GM18520 (cell line): Measurements from ENCODE around the gene ODC1.
"Not testable (repeated sequence)": the region's sequence is repeated elsewhere in the genome, so short reads cannot be mapped to it uniquely, and the experiment has no call there.

ENCODE experiments used
- ATAC-seq: cut with Tn5 transposase; IDR thresholded peaks from one replicate; pipeline ENCODE4 v1.9.1; 2021; ENCODE audit not compliant: unreplicated experiment

The ODC1 gene

GRCh38 chr2:10478916-10479315, 30.8 kb upstream of the ODC1 start:
- ATAC-seq: no peak

- ATAC-seq: no peak
Measured at GRCh38 chr2:10478298-10478625, 30.1 kb upstream of the ODC1 start.

GRCh38 chr2:10477443-10478297, 29.5 kb upstream of the ODC1 start:
- no peak for ATAC-seq

GRCh38 chr2:10476723-10477442, 28.8 kb upstream of the ODC1 start:
- ATAC-seq: no peak

- ATAC-seq: no peak
Measured at GRCh38 chr2:10475811-10476660, 27.9 kb upstream of the ODC1 start.

GRCh38 chr2:10475221-10475722, 27.1 kb upstream of the ODC1 start:
- no peak for ATAC-seq

GRCh38 chr2:10473121-10473756, 25.1 kb upstream of the ODC1 start:
- ATAC-seq: no peak

- ATAC-seq: no peak
Measured at GRCh38 chr2:10471955-10472354, 23.8 kb upstream of the ODC1 start.

- ATAC-seq: no peak
Measured at GRCh38 chr2:10471046-10471571, 23.0 kb upstream of the ODC1 start.

- no peak for ATAC-seq
Measured at GRCh38 chr2:10469955-10470608, 22.0 kb upstream of the ODC1 start.

- ATAC-seq: no peak
Measured at GRCh38 chr2:10469301-10469700, 21.2 kb upstream of the ODC1 start.

- no peak for ATAC-seq
Measured at GRCh38 chr2:10467401-10467800, 19.3 kb upstream of the ODC1 start.

- ATAC-seq: no peak
Measured at GRCh38 chr2:10466801-10467200, 18.7 kb upstream of the ODC1 start.

GRCh38 chr2:10465910-10466309, 17.8 kb upstream of the ODC1 start:
- ATAC-seq: no peak

- ATAC-seq: no peak
Measured at GRCh38 chr2:10462178-10463083, 14.3 kb upstream of the ODC1 start.

GRCh38 chr2:10460366-10460796, 12.3 kb upstream of the ODC1 start:
- ATAC-seq: no peak

GRCh38 chr2:10457846-10458598, 9.9 kb upstream of the ODC1 start:
- ATAC-seq: no peak

GRCh38 chr2:10457195-10457594, 9.1 kb upstream of the ODC1 start:
- not testable (repeated sequence) for ATAC-seq
